Measurements from ENCODE around the gene LDB2. TPM values are rescaled to one million over a fixed set of nuclear protein-coding genes. Genes with fewer than 3 reads are reported as not detected.

LDB2 gene
- total and polyA plus RNA-seq, 2 donors (not counting 3 experiments of a cell fraction or from before 2014, with no cell fraction given): 127 to 223 TPM

DNA sequence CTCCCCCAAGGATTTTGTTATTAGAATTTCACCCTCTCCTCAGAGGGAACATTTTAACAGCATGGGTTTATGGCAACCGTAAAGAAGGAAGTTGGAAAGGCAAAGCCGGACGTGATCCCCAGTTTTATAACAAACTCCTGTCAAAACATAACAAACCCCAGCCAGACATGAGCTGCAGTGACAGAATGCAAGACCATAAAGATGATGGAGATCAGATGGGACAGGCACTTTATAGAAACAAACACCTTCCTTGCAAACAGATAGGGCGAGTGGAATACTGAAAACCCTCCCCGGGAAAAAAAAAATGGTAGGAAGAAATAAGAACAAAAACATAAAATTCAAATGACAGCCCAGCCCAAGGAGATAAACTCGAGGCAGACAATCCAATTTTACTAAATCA lies 281.4 kb downstream of the LDB2 start:
- Histone ChIP-seq H3K27me3 (ENCODE audit: control insufficient read depth in 2 of 2, insufficient read depth in 2 of 2, low read length in 2 of 2) (no peaks in the 10 kb centered on the region), H3K4me3 (replicated peaks in 1 of 3; ENCODE audit: insufficient read depth in 1 of 3, low read depth in 1 of 3, low read length in 3 of 3) (no peak overlapping the region), H3K9me1 (replicated peaks; ENCODE audit: control insufficient read depth, extremely low read depth, insufficient read depth, low read length) (no peaks in the 10 kb centered on the region), H3K9me3 (replicated peaks; ENCODE audit: control insufficient read depth, insufficient read depth, low read length) (no peaks in the 10 kb centered on the region), H3K4me2 (ENCODE audit: insufficient read depth, low read length) (no peak overlapping the region), H3K9ac (replicated peaks; ENCODE audit: extremely low read depth, insufficient read depth, low read length) (no peak overlapping the region), H3K79me2 (ENCODE audit: control insufficient read depth, insufficient read depth, low read length) (no peaks in the 10 kb centered on the region), H2AFZ (ENCODE audit: low read depth, low read length) (no peak overlapping the region), H3K27ac (ENCODE audit: insufficient read depth, low read depth, low read length) (no peak overlapping the region), H3K4me1 (ENCODE audit: control insufficient read depth, extremely low read depth, insufficient read depth, low read length) (no peaks in the 10 kb centered on the region), H4K20me1 (replicated peaks; ENCODE audit: control insufficient read depth, extremely low read depth, insufficient read depth, low read length) (peaks cover 2% of the 10 kb centered on the region), H3K36me3 (ENCODE audit: control insufficient read depth in 2 of 2, extremely low read depth in 1 of 2, insufficient read depth in 2 of 2, low read length in 2 of 2) (no peaks in the 10 kb centered on the region)
- BruUV-seq (replicated peaks): no TSS peak
- intact Hi-C loops (cut with micrococcal nuclease) (no loop called here), dilution Hi-C loops (cut with MboI; ENCODE audit: extremely low pct_ligation_motif_present, low sequenced_read_pairs) (no loop called here)
- FAIRE-seq (no peak), DNase-seq (ENCODE audit: low read depth, low spot score) (no peak)
- ChIA-PET CTCF (no interaction called here), POLR2A (no interaction called here)
- TF ChIP-seq GATA2 (IDR thresholded peaks at IDR 0.05; ENCODE audit: insufficient read depth, insufficient read length, low read depth, low read length): no peak
- TF ChIP-seq POLR2A (IDR thresholded peaks at IDR 0.05; ENCODE audit: low read depth, low read length): no peak
- TF ChIP-seq POLR2AphosphoS5 (IDR thresholded peaks at IDR 0.05; ENCODE audit: insufficient read depth, low read depth, low read length): no peak
- no peak for TF ChIP-seq MYC (IDR thresholded peaks at IDR 0.05; ENCODE audit: low read depth, low read length)
- TF ChIP-seq EZH2 (IDR thresholded peaks at IDR 0.05; ENCODE audit: borderline replicate concordance, low read depth, low read length, severe bottlenecking): no peak
- TF ChIP-seq, protein P1, sequence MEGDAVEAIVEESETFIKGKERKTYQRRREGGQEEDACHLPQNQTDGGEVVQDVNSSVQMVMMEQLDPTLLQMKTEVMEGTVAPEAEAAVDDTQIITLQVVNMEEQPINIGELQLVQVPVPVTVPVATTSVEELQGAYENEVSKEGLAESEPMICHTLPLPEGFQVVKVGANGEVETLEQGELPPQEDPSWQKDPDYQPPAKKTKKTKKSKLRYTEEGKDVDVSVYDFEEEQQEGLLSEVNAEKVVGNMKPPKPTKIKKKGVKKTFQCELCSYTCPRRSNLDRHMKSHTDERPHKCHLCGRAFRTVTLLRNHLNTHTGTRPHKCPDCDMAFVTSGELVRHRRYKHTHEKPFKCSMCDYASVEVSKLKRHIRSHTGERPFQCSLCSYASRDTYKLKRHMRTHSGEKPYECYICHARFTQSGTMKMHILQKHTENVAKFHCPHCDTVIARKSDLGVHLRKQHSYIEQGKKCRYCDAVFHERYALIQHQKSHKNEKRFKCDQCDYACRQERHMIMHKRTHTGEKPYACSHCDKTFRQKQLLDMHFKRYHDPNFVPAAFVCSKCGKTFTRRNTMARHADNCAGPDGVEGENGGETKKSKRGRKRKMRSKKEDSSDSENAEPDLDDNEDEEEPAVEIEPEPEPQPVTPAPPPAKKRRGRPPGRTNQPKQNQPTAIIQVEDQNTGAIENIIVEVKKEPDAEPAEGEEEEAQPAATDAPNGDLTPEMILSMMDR (IDR thresholded peaks at IDR 0.05; ENCODE audit: extremely low read depth in 1 of 2, insufficient read depth in 1 of 2, low read depth in 1 of 2, low read length in 2 of 2): no peak
- TF ChIP-seq JUN (IDR thresholded peaks at IDR 0.05; ENCODE audit: borderline replicate concordance, insufficient read depth, insufficient read length, low read depth): no peak
- no peak for TF ChIP-seq FOS (IDR thresholded peaks at IDR 0.05; ENCODE audit: borderline replicate concordance, insufficient read depth, low read length)
